ENCODE measurements around the gene RYR2.
"Not testable (repeated sequence)": the region's sequence is repeated elsewhere in the genome, so short reads cannot be mapped to it uniquely, and the experiment has no call there.

RYR2 gene

GRCh38 chr1:237151979-237152378, 110.0 kb downstream of the RYR2 start:
- DNase-seq: not testable (repeated sequence)

- no peak for DNase-seq
Observed at GRCh38 chr1:237152506-237153335, 110.7 kb downstream of the RYR2 start.

GRCh38 chr1:237154157-237154556, 112.2 kb downstream of the RYR2 start:
- DNase-seq: no peak

GRCh38 chr1:237164406-237165352, 122.7 kb downstream of the RYR2 start:
- no peak for DNase-seq

- DNase-seq: no peak
Observed at GRCh38 chr1:237166086-237166485, 124.1 kb downstream of the RYR2 start.

- DNase-seq: no peak
Observed at GRCh38 chr1:237166593-237167101, 124.7 kb downstream of the RYR2 start.

- no peak for DNase-seq
Observed at GRCh38 chr1:237170149-237170548, 128.2 kb downstream of the RYR2 start.

GRCh38 chr1:237171454-237172117, 129.6 kb downstream of the RYR2 start:
- no peak for DNase-seq

GRCh38 chr1:237172118-237172485, 130.1 kb downstream of the RYR2 start:
- DNase-seq: no peak

DNA sequence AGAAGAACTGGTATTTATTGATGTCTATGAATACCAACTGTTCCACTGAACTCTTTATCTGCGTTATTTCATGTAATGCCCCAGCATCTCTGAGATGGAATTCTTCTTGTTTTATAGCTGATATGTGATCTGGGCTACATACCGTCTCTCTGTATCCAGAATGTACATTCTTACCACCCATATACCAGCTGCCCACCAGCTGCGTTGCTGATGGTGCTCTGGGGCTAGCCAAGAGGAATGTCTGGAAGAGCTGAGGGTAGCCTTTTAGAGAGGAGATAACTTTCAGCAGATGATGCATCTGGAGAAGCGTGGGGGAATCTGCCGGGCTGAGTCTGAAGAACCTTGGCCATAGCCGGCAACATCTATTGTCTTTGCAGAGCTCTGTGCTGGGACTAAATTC, 137.5 kb downstream of the RYR2 start:
- no peak for DNase-seq

- DNase-seq: no peak
Observed at GRCh38 chr1:237180256-237180655, 138.3 kb downstream of the RYR2 start.

- DNase-seq: no peak
Observed at GRCh38 chr1:237181743-237182317, 139.8 kb downstream of the RYR2 start.

- no peak for DNase-seq
Observed at GRCh38 chr1:237183963-237184540, 142.1 kb downstream of the RYR2 start.

DNA sequence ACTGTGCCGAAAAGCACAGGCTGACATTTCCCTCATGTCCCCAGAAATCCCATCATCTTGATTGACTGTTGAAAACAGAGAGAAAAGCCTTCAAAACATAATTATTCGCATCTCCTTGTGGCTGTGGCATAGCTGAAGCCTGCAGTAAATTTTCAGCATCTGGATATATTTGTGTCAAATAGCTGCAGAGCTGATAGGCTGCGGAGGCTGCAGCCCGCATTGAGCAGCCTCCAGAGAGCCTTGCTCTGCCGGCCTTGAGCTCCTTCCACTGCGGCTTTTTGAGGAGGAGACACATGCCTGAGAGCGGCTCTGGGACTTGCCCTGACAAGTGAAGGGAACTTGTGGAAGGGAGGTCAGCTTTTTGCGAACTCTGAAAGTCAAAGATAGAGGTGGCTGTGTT, 144.7 kb downstream of the RYR2 start:
- DNase-seq: no peak

DNA sequence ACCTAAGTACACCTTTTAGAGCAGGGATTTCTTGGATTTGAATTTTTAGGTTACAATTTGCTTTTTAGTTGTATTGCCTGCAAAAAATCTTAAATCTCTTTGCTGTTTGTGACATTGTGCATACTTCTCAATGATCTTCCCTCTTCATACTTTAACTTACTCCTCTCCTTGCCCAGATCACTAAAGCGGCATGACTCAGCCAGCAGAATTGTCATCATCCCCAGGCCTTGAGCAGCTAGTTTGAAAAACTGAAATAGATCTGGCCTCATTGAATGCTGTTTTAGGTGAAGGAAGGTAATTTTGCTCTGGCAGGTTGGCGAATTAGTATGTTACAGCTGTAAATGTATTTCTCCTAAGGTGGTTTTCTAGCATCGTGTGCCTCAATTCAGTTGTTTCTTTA, 145.9 kb downstream of the RYR2 start:
- DNase-seq: no peak

- DNase-seq: no peak
Observed at GRCh38 chr1:237191403-237191802, 149.4 kb downstream of the RYR2 start.

DNA sequence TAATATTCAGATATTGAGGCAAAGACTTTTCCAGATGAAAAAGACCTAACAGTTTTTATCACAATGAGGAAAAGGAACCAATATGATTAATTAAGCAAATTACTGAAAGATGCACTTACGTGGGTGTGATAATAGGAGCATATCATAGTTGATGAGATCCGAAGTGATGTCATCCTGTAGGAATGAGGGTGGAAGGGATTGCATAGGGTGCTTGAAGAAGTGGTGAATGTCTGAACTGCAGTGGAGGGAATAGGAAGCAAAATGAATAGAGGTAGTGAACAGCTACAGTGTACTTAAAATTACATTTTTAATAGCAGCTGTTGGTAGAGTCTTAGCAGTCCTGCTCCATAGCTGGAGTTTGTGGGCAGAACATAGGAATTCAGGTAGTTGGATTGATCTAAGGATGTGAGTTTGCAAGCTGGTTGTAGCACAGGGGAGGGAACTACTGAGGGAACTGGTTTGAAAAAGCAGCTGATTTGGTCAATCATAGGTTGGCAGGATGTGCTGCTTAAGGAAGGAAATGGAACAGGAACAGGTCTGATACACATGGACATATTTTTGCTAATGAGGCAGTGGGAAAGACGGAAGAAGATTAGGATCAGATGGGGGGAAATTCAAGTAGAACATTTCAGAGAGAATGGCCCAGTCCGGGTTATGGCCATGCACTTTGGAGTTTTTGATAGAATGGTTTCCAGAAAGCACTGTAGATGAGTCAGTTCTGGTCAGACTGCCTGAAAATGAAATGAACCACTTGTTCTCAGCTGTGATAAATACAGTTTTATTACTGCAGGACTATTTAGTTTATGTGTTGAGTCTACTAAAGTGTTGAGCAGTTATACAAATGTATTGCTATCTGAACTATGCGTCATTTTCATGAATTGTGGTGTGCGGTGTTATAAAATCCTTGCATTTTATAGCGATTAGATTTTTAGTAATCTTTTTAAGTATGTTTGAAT, 155.8 kb downstream of the RYR2 start:
- no peak for DNase-seq

- DNase-seq: no peak
Observed at GRCh38 chr1:237199026-237199425, 157.0 kb downstream of the RYR2 start.

- no peak for DNase-seq
Observed at GRCh38 chr1:237201155-237201554, 159.2 kb downstream of the RYR2 start.

DNA sequence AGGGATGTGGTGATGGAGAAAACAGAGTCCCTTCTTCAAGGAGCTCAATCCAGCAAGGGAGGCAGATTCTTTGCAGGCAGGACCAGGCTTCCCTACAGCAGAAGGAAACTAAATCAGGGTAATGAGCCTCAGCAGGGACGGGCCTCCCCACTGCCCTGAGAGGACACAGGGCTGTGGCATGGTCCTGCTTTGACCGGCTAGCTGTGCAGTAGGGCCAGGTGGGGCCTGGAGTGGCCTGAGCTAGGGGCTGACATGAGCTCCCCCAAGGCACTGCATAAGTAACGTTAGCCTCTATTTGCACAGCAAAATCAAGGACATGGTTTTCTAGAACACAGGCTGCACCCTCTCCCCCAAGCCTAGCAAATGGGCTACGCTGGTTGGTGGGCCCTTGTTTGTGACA, 162.9 kb downstream of the RYR2 start:
- no peak for DNase-seq

DNA sequence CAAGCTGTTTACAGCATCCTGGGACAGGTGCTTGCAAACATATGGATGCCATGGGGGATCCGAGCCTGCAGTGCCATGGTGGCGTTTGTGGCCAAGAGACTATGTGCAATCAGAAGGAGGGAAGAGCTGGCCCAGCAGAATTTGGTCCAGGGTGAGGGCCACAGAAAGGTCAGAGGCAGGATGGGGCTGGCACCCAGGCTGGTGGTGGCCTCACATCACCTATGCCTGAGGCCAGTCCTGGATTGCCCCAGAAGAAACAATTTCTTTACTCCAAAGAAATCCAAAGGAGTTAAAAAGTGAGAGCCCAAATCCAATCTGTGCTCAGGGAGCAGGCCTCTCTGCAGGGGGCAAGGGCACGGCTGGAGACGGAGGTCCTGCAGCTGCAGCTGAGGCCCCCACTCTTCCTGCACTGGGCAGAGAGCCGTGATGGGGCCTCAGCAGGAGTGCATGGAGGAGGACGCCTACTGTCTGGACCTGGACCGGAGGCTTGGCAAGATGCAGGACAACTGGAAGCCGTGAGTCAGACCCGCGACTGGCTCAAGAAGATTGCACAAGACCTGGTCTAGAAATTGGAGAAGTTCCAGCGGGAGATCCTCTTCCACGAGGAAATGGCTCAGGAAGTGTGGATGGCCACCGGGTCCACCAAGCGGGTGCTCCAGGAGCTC, 163.5 kb downstream of the RYR2 start:
- no peak for DNase-seq

Measured in NCI-H2029 (cell line).